Lung (tissue), 12 donors: Measurements from ENCODE around the gene MAP1S. TPM values are rescaled to one million over a fixed set of nuclear protein-coding genes. Genes with fewer than 3 reads are reported as not detected.

Experiments used
- ATAC-seq: fragments of 200-7000 bp; cut with Tn5 transposase; one replicate; pipeline ENCODE4 v1.9.1; 2020; ENCODE audit warnings: moderate number of reproducible peaks; ENCODE audit not compliant: insufficient read depth, low FRiP score
- DNase-seq, 3 donors: peaks; one replicate each; pipeline ENCODE4 v3.0.0-alpha.2; 2013 to 2017
- H3K27ac ChIP-seq, 2 donors: one replicate each; pipeline ENCODE4 v1.5.1; 2013; ENCODE audit warnings: mild to moderate bottlenecking in 2 of 2, moderate library complexity in 2 of 2, control low read depth in 1 of 2, inconsistent platforms in 1 of 2, low read depth in 1 of 2, low read length in 1 of 2
- H3K27me3 ChIP-seq, 3 donors: one replicate each; pipeline ENCODE4 v1.5.1; 2013; ENCODE audit warnings: low read length in 2 of 3; ENCODE audit not compliant: control insufficient read depth in 3 of 3, insufficient read depth in 3 of 3
- H3K36me3 ChIP-seq, 4 donors: one replicate each; pipeline ENCODE4 v1.5.1; 2013; ENCODE audit warnings: low read length in 4 of 4, mild to moderate bottlenecking in 1 of 4, moderate library complexity in 1 of 4; ENCODE audit not compliant: control insufficient read depth in 4 of 4, insufficient read depth in 4 of 4
- H3K4me1 ChIP-seq, 5 donors: one replicate each; pipeline ENCODE4 v1.5.1; 2013; ENCODE audit warnings: low read length in 5 of 5, mild to moderate bottlenecking in 2 of 5, moderate library complexity in 1 of 5; ENCODE audit not compliant: control insufficient read depth in 5 of 5, insufficient read depth in 5 of 5
- H3K4me3 ChIP-seq: one replicate; pipeline ENCODE4 v1.5.1; 2013; ENCODE audit warnings: mild to moderate bottlenecking, control low read depth, moderate library complexity
- H3K9ac ChIP-seq, 2 donors: one replicate each; pipeline ENCODE4 v1.5.1; 2013; ENCODE audit warnings: low read length in 2 of 2, control low read depth in 1 of 2; ENCODE audit not compliant: insufficient read depth in 1 of 2
- H3K9me3 ChIP-seq, 4 donors: one replicate each; pipeline ENCODE4 v1.5.1; 2013; ENCODE audit warnings: low read length in 3 of 4, mild to moderate bottlenecking in 1 of 4, moderate library complexity in 1 of 4; ENCODE audit not compliant: control insufficient read depth in 4 of 4, insufficient read depth in 3 of 4
- WGBS, 2 donors: extraction: QIAGEN DNeasy Blood & Tissue Kit; methylation state at CpG; one replicate each; pipeline ENCODE4 v1.1.7; 2013; 5-methylcytosine and 5-hydroxymethylcytosine counted together
- polyA plus RNA-seq, 2 donors: library from polyadenylated mRNA; stranded (reverse); fragments of 200-250 nt; gene quantifications; one replicate each; pipeline ENCODE4 v1.2.1, GENCODE V29; 2013
- total RNA-seq, 2 donors: library from RNA; depleted of rRNA in 1 of 2; stranded (reverse); fragments of >200 nt in 1 of 2; gene quantifications; one replicate each; pipeline ENCODE4 v1.2.1, GENCODE V29; 2014 to 2021
- TF ChIP-seq, protein P1 (sequence below): IDR thresholded peaks from 2 replicates; pipeline ENCODE4 v1.5.1; 2012; ENCODE audit warnings: mild to moderate bottlenecking; ENCODE audit errors: control extremely low read depth, extremely low read depth
- donor health status: control.
- donor health status: control.
- donor health status: Bipolar disorder and iron deficiency.
- donor health status: healthy.
- donor health status: DM: yes; HTN: yes; CAD: no.

The MAP1S gene
- total and polyA plus RNA-seq, 4 donors: 32.1 to 71.1 (median 38.4) TPM

DNA sequence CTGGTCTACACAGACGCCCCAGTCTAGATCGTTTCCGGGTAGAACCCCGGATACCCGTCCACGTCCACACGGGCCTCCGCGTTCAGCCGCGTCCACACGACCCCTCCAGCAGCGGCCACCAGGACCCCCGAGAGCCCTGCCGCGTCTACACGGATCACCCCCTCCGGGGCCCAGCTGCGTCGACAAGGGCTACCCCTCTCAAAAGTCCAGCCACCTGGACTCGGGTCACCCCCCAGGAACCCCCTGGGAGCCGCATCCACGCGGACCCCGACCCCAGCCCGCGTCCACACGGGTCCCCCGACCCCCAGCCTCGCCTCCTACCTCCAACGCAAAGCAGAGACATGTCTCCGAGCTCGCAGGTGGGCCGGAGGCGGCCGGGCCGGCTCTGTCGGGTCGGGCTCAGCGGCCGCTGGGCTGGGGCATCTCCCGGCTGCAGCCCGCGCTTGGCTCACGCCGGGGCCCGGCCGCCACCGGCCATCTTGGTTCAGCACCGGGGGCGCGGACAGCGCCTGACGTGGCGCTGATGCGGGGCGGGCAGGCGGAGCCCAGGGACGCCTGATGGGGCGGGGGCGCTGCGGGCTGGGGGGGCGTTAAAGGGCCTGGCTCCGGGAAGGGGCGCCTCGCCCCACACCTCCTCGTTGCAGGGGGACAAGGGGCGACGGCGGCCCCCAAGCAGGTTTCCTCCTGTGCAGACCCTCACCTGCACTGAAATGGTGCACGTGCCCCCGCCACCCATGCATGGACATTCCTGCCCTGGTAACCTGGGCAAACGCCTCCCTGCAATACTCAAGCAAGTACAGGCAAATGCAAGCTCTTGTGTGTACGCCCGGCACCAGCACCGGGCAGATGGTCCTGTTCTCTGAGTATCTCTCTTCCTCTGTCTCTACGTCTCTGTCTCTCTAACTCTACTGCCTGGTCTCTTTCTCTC, 31.2 kb upstream of the MAP1S start, which contains the start of gene UNC13A:
UNC13A (minus strand) TSS at position 498 of the 928 bp plus-strand sequence; CDS start at position 343, 155 bp downstream.
- peaks cover 0 to 9% (median 0%) of the 10 kb centered on the region in 4 donors for H3K9me3 ChIP-seq
- no peak within 1 kb of the TSS for H3K9ac ChIP-seq
- ATAC-seq (no peak), DNase-seq (peak; percentile 55 to 67 (median 65))
- peaks cover 3 to 35% (median 19%) of the 10 kb centered on the region in 3 donors for H3K27me3 ChIP-seq
- 2 to 3% methylated on average over 52 to 77 of the region's 77 CpGs for WGBS, 2 donors
- no peak within 1 kb of the TSS for H3K4me3 ChIP-seq
- H3K4me1 ChIP-seq: peaks cover 0 to 22% (median 0%) of the 10 kb centered on the region in 5 donors
- H3K27ac ChIP-seq: no peak within 1 kb of the TSS
- TF ChIP-seq, protein P1, sequence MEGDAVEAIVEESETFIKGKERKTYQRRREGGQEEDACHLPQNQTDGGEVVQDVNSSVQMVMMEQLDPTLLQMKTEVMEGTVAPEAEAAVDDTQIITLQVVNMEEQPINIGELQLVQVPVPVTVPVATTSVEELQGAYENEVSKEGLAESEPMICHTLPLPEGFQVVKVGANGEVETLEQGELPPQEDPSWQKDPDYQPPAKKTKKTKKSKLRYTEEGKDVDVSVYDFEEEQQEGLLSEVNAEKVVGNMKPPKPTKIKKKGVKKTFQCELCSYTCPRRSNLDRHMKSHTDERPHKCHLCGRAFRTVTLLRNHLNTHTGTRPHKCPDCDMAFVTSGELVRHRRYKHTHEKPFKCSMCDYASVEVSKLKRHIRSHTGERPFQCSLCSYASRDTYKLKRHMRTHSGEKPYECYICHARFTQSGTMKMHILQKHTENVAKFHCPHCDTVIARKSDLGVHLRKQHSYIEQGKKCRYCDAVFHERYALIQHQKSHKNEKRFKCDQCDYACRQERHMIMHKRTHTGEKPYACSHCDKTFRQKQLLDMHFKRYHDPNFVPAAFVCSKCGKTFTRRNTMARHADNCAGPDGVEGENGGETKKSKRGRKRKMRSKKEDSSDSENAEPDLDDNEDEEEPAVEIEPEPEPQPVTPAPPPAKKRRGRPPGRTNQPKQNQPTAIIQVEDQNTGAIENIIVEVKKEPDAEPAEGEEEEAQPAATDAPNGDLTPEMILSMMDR: no peak
- H3K36me3 ChIP-seq: no peaks in the 10 kb centered on the region

DNA sequence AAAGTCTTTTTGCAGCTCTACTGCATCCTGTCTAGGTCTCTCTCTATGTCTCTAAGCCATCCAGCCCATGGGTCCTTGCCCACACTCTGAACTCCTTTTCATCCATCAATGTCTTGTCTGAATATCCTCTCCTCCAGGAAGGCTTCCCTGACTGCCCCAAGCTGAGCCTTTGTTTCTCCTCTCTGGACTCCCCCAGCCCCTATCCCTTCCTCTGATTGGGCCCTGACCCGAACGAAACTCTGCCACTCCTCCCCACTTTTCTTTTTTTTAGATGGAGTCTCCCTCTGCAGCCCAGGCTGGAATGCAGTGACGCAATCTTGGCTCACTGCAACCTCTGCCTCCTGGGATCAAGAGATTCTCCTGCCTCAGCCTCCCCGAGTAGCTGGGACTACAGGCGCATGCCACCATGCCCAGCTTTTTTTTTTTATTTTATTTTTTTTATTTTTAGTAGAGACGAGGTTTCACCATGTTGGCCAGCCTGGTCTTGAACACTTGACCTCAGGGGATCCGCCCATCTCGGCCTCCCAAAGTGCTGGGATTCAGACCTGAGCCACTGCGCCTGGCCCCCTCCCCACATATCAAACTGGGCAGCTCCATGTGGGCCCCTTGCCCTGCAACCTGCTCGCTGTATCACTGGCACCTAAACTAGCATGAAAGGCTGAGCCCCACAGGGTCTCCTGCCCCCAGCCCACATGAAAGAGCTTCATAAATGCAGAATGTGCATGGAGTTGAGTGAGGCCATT, 30.3 kb upstream of the MAP1S start:
- WGBS, 2 donors: 60 to 65% methylated on average over 10 of the region's 10 CpGs
- peaks cover 0 to 22% (median 0%) of the 10 kb centered on the region in 5 donors for H3K4me1 ChIP-seq
- ATAC-seq (no peak), DNase-seq (no peak)
- H3K4me3 ChIP-seq: no peak overlapping the region
- no peak overlapping the region for H3K27ac ChIP-seq
- peaks cover 3 to 35% (median 19%) of the 10 kb centered on the region in 3 donors for H3K27me3 ChIP-seq
- TF ChIP-seq, protein P1: no peak
- no peak overlapping the region for H3K9ac ChIP-seq
- no peaks in the 10 kb centered on the region for H3K36me3 ChIP-seq
- H3K9me3 ChIP-seq: peaks cover 0 to 9% (median 0%) of the 10 kb centered on the region in 4 donors

DNA sequence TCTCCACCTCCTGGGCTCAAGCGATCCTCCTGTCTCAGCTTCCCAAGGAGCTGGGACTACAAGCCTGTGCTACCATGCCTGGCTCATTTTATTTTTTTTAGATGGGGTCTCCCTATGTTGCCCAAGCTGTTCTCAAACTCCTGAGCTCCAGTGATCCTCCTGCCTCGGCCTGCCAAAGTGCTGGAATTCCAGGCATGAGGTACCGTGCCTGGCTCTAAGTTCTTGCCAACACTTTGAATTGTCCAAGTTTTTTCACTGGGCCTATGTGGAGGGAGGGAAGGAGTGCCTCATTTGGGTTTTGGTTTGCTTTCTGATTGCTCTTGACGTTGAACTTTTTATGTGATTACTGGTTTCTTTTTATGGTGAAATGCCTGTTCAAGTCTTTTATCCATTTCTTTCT, 26.7 kb upstream of the MAP1S start:
- ATAC-seq (no peak), DNase-seq (no peak)
- WGBS, 2 donors: 72 to 80% methylated on average over 4 of the region's 4 CpGs
- H3K9ac ChIP-seq: no peak overlapping the region
- no peaks in the 10 kb centered on the region for H3K36me3 ChIP-seq
- H3K4me3 ChIP-seq: no peak overlapping the region
- TF ChIP-seq, protein P1: no peak
- peaks cover 3 to 8% (median 8%) of the 10 kb centered on the region in 3 donors for H3K27me3 ChIP-seq
- no peak overlapping the region for H3K27ac ChIP-seq
- H3K9me3 ChIP-seq: peaks cover 0 to 2% (median 0%) of the 10 kb centered on the region in 4 donors
- H3K4me1 ChIP-seq: peaks cover 0 to 7% (median 0%) of the 10 kb centered on the region in 5 donors
